Measurements from ENCODE around the gene PCSK7. TPM values are rescaled to one million over a fixed set of nuclear protein-coding genes. Genes with fewer than 3 reads are reported as not detected.
A peak's percentile ranks its signal among the peaks of the same experiment; 100 is the strongest.

The PCSK7 gene
- total RNA-seq, 1 experiment from 2014 or later, result 30.0 TPM

- ChIA-PET POLR2A (interaction anchor here (0.7 to 1.7 kb wide), 3 partner anchors 9 to 180 kb away, joined by 3 to 5 read pairs (median 4); partner anchors contain the start of gene SIDT2), RAD21 (ENCODE audit: low non-redundant PET in 1 of 2, low total read pairs in 2 of 2, uncharacterized antibody in 2 of 2, unreplicated experiment in 2 of 2) (no interaction called here), CTCF (interaction anchor here (1.0 to 2.2 kb wide), 3 partner anchors 10 to 53 kb away, joined by 3 to 10 read pairs (median 4); partner anchors contain the start of gene SIDT2)
- Histone ChIP-seq H3K4me2 (ENCODE audit: low read length) (peak overlapping the region; percentile 92), H3K9me2 (ENCODE audit: insufficient read depth) (no peaks in the 10 kb centered on the region), H2AFZ (ENCODE audit: low read depth, low read length, poor library complexity, severe bottlenecking) (no peak overlapping the region), H3K4me3 (replicated peaks in 1 of 2; ENCODE audit: low read depth in 1 of 2, low read length in 2 of 2) (peak overlapping the region; percentile 69 to 80), H3K27ac (ENCODE audit: low read depth, low read length) (peak overlapping the region; percentile 71), H3K4me1 (ENCODE audit: control insufficient read depth in 1 of 2, insufficient read depth in 2 of 2, low read length in 2 of 2) (peaks cover 14 to 20% of the 10 kb centered on the region in 2 experiments; a peak in 3 of 4 replicates), H3K9ac (ENCODE audit: low read length) (peak overlapping the region; percentile 82), H3K27me3 (ENCODE audit: insufficient read depth, low read length) (no peaks in the 10 kb centered on the region), H3K9me3 (ENCODE audit: control insufficient read depth in 1 of 2, insufficient read depth in 1 of 2, low read depth in 1 of 2, low read length in 2 of 2) (no peaks in the 10 kb centered on the region), H3K79me2 (ENCODE audit: insufficient read depth, low read length) (peaks cover 34% of the 10 kb centered on the region), H4K20me1 (ENCODE audit: insufficient read depth) (no peaks in the 10 kb centered on the region), H3K36me3 (ENCODE audit: control insufficient read depth in 1 of 2, insufficient read depth in 2 of 2, low read length in 2 of 2) (peaks cover 4 to 9% of the 10 kb centered on the region in 2 experiments; a peak in 3 of 4 replicates)
- TF ChIP-seq SP1 (IDR thresholded peaks at IDR 0.05; ENCODE audit: low read depth) (no peak), CBX3 (IDR thresholded peaks at IDR 0.05; ENCODE audit: low read depth) (no peak), SIN3A (IDR thresholded peaks at IDR 0.05; ENCODE audit: low read depth) (no peak), CTCF (IDR thresholded peaks at IDR 0.05 in 2 of 3, conservative IDR thresholded peaks at IDR 0.05 in 1 of 3; ENCODE audit: borderline replicate concordance in 1 of 3, insufficient read depth in 1 of 3, low read depth in 2 of 3, low read length in 2 of 3) (no peak), MAX (IDR thresholded peaks at IDR 0.05) (no peak), ELF1 (IDR thresholded peaks at IDR 0.05; ENCODE audit: borderline replicate concordance, low read depth) (no peak), ZFX (IDR thresholded peaks at IDR 0.05) (no peak), POLR2AphosphoS5 (IDR thresholded peaks at IDR 0.05; ENCODE audit: low read depth, low read length) (no peak), EZH2 (IDR thresholded peaks at IDR 0.05) (no peak), ZBTB33 (IDR thresholded peaks at IDR 0.05; ENCODE audit: extremely low read depth, insufficient replicate concordance, low read length) (no peak)
- TSS peak; percentile 50 for BruUV-seq (replicated peaks)
- intact Hi-C loops (cut with micrococcal nuclease), result no loop called here
- ATAC-seq, result no peak
- DNase-seq (ENCODE audit: low read depth, low spot score), result no peak
Measured at GRCh38 chr11:117230999-117231841, 653 bp downstream of the PCSK7 start.
